Measurements from ENCODE around the gene ADAMTS3.

Gene ADAMTS3

DNA sequence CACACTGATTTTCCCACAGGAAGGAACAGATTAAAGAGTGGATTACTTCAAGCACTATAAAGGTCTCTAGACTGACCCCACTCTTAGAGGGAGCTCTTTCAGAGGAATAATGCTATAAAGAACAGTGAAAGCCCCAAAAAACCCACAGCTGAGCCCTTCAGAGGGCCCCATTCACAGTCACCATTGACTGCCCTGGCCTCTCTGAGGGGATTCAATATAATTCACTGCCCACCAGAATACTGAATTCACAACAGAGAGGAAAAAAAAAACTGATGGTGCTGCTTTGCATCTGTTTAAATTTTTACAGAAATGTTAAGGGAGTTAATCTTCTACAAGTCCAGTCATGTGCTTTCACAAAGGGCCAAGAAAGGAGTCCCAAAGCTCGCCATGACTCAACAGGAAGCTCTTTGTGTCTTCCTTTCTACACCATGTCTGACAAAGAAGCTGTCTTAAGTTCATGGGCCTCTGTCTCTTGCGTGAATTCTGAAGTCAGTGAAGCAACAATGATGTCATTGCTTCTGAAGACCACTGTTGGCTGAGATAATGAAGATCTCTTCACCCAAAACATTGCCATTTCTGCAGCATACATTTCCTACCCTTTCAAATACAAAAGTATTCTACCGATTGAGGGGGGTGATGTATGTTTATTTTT is 174.9 kb downstream of the ADAMTS3 start:
- no peak for FAIRE-seq

DNA sequence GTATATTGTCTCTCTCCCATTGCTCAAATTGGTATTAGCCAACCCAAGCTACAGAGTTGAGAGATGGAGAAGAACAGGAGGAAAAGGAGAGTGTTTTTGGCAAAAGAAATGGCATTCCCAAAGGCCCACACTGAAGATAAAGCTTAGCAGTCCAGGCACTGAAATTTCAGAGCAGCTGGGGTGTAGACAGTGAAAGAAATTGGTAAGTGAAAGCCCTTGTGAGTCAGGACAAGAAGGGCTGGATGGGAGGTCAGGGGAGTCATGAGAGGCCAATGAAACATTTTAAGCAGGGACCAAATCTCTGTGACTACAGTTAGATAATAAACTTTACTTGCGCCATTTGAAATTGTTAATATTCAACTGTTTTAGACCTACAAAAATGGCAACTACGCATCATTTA is 177.7 kb downstream of the ADAMTS3 start:
- no peak for FAIRE-seq

DNA sequence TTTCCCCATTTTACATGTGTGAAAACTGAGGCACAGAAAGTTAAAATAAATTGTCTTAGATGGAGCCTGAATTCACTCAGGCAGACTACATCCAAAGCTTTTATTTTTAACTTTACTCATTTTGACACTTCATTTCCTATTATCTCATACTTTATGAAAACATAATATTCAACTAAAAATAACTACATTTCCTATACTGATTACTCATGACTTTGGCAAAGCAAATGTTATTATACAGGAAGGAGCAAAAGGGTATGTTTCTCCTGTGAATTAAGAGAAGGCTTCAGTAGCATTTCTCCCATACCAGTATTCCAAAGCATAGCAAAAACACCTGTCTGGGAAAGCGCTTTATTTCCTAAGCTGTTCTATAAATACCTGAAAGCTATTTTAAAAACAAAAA is 178.6 kb downstream of the ADAMTS3 start:
- FAIRE-seq: no peak

DNA sequence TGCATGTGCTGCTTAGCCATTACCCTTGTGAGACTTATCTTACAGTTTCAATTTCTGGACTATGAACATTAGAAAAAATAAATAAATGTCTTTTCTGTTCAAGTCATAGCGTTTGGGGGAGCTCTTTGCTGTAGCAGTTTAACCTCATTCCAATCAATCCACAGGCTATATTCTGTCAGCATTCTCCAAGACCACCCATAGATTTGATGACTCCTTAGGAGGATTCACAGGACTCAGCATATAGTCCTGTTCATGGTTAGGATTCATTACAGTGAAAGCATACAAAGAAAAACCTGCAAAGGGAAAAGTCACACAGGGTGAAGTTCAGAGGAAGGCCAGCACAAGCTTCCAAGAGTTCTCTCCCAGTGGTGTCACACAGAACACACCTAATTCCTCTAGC is 180.5 kb downstream of the ADAMTS3 start:
- no peak for FAIRE-seq

DNA sequence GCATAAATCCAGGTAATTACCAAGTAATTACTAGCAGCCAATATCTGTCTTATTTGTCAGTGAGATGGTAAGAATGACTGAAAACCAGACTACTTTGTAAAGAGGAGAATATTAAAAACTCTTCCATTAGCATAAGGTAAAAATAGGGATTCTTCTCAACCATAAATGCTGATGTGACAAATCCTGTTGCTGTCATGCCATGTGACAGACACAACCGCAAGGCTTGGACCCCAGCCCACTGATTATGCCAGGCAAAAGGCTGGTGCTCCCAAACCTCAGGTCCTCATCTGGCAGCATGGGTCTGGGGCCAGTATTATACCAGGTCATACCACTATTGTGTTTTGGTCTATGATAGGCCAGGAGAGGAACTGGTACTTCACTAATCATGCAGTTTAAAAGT is 181.1 kb downstream of the ADAMTS3 start:
- no peak for FAIRE-seq

DNA sequence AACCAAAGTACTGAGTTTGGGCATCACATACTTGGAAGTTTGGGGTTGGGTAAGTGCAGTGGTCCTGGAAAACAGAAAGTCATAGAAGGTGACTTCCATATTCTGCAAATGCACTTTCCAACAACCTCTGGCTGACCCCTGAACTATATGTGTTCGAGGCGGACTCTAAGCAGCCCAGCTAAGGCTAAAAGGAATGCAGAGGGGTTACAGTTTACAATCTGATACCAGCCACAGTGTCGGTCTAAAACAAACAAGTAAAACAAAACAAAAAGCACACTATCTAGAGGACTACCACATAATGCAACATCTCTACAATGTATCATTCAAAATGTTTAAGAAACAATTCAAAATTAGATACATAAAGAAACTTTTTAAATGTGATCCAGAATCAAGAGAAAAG is 185.6 kb downstream of the ADAMTS3 start:
- FAIRE-seq: no peak

DNA sequence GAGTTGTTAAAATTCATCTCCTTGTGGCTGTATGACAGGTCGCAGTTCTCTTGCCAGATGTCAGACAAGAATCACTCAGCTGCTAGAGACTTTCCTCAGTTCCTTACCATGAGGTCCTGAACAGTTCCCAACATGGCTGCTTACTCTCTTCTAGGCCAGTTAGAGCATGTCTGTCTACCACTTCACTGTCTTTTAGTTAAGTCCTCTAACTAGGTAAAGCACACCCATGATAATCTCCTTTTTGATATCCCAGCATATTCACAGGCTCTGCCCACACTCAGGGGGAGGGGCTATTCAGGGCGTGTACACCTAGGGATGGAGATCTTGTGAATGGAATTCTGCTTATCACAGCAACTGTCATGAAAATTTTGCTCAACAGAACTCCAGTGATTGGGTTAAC is 190.1 kb downstream of the ADAMTS3 start:
- FAIRE-seq: no peak

DNA sequence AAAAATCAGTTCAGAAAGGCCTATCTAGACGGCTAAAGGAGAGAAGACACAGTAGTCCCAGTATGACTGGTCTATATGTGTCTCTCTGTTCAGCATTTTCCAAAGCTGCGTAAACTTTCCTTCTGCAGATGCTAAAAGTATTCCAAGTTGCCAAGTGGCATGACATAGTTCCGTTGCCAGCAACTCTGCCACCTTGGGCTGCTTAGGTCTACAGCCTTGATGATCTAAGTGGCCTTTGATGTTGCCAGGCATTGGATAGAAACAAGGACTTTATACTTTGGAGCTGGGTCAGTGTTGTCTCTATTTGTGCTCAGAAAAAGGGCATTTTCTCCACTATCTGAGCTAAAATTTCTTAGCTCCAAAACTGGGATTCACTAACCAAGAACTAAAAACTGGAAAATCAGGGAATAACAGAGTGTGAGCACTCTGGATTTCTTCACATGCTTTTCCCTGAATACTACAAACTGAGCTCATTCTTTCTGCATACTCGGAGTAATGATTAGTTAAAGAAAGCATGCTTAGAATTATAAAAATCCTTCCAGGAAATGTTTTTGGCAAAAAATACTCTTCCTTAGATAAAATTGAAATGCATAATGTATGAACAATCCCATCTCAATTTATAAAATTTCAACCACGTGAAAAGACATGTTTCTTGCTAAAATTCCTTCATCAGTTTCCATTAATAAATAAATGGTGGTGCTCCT is 191.4 kb downstream of the ADAMTS3 start:
- FAIRE-seq: no peak

DNA sequence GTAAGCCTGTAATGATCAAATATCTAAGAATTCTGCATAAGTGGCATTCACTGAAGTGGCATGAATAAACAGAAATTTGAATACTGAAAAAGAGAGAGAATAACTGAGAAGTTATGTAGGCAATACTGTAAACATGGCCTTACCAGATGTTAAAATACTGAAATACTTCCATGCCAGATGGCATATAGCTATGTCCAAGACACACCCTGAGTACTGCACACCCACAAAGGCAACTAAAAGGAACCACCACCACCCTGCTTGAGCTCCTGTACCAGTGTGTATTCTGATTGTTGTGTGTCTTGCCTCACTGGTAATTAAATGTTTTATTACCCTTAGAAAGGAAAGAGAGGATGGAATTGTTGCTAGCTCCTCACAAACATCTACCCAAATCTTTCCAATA is 192.1 kb downstream of the ADAMTS3 start:
- no peak for FAIRE-seq

DNA sequence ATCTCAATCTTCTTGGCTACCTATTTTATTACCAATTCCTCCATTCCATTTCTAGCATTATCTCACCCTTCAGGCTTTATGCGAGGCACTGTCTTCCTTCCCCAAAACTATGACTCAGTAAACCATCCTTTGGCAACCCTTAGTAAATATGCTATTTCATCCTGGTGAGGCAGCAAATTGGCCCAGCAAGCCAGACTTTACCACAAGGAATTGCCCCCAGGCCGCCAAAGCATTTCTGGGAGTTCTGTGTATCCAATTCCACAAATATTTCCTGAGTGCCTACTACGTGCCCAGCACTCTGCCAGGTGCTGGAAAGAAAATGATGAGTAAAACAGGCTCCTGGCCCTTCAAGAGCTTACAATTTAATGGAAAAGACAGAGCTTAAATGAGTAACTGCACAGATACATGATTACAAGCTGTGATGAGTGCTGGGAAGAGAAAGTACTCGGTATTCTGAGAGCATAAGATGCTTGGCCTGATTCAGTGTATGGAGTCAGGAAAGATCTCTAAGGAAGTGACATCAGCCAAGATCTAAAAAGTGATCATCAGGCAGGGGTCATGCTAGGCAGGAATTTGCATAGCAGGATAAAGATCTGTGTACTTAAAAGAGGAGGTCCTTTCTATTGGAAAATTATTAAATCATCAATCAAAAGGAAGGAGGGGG is 193.8 kb downstream of the ADAMTS3 start:
- FAIRE-seq: no peak

DNA sequence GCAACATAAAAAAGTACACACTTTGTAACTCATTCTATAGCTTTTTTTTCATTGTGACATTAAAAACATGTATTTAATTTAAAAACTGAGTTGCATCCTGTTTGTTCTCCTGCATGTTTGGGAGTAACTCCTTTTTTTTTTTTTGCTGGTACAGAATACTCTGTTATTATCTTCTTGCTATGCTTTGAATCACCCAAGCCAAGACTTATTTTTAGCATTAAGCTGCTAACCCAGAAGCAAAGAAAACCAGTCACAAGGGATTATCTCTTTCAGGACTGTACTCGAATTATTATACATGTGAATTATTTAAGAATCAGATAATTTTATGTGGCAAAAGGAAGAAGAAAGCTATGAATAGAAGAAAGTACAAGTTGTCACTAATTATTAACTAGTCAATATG is 194.9 kb downstream of the ADAMTS3 start:
- no peak for FAIRE-seq

DNA sequence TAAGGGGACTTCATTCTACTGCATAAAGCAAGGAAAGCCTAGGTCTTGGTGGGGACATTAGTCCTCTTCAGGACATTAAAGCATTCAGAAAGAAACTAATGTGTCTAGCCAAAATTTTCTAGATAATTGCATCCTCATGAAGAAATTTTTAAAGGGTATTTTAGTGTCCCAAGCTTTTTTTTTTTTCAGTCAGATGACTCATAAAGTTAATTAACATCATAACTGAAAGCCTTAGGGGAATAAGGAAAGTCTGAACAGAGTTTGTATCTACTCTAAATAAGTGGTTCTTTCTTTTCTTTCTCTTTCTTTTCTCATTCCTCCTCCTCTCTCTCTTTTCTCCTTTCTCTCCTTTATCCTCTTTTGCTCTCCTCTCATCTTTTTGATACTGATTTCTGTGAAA is 202.4 kb downstream of the ADAMTS3 start:
- no peak for FAIRE-seq

DNA sequence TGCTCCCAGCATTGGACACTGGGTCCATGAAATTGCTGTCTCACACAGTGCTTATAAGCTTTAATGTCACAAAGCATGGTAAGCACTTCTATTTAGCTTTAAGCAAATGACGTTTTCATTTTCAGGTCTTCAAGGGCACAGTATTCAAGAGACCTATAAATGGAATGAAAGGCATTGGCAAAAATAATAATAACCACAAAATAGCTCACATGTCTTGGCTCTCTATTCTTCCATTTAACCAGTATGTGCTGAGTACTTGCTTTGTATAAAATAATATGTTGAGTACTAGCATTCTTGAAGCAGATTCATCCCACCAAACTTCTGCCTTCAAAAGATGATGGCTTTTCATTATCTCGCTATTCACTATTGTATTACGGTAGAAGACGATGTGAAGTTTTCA is 203.0 kb downstream of the ADAMTS3 start:
- no peak for FAIRE-seq

DNA sequence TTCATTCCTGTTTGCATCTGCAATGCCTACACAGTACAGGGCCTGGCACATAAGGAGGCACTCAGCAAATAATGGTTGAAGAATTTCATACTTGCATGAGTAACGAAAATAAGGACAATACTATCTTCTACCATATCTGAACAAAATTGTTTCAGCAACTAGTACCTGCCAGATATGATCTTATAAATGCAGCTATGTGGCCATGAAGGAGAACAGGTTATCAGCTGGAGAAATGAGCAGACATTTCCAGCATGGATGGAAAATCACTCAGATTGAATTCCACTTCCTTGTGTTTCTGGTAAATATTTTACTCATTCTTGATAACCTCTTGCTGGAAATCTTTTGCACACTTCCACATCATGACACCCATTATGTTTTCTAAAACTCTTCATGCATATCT is 204.0 kb downstream of the ADAMTS3 start:
- no peak for FAIRE-seq

DNA sequence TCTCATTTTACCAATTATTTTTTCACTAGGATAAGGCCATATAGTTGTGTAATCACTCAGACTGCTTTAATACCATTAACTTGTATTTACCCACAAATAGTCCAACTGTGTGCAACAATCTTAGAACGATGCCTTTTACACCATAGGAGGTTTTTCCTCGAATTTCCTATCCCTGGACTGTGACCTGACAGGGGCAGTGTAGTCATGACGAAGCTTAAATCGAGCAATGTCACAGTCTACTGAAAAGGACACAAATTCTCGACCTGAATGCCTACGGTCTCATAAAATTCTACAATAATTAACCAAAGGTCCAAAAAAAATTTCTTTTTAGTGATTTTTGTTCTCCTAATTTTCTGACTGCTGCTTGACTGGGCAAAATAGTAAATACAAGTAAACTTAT is 208.9 kb downstream of the ADAMTS3 start:
- FAIRE-seq: no peak

DNA sequence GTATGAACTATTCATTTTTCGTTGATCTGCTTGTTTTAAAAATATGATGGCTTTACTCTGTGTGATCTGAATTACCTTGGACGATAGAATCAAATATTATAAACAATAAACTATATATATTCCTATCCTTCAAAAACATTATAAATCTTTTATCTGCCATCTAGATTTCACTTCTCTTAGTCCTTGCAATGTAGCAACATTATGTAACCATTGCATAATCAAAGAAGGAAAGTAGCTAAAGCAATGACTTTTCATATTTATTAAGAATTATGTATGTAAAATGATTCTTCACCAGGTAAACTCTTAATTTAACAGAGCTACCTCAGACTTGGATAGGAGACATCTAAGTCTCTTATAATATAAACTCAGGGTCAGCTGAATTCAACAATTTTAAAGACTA is 210.5 kb downstream of the ADAMTS3 start:
- no peak for FAIRE-seq

DNA sequence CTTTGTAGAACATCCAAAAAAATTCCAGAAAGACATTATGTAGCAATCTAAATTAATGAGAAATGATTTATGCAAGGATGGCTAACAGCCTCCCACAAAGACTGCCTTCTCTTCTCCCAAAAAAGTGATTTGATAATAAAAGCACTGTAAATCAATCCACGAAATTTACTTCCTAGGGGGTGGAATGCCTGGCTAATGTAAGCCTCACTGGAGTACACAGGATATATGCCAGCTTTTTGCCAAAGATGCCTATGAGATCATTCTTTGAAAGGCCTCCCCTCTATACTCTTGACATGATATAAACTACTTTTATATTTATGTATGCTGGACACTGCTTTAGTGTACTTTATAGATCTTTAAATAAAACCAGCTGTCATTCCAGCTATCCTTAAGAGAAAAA is 211.1 kb downstream of the ADAMTS3 start:
- FAIRE-seq: no peak

DNA sequence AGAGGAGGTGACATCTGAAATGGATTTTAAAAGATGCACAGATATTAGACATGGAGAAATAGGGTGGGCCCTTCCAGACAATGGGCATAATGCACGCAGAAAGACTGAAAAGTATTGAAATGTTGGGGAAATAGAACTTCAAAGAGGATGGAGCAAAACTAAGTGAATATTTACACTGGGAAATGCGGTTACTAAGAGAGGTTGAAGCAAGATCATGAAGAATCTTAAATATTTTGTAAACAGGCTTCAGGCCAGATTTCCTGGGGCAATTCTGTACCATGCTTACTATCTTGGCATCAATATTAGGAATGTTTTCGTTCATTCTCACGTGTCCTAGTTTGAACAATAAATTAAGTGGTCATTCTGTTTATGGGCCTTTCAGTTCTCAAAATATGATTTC is 216.3 kb downstream of the ADAMTS3 start:
- FAIRE-seq: no peak

DNA sequence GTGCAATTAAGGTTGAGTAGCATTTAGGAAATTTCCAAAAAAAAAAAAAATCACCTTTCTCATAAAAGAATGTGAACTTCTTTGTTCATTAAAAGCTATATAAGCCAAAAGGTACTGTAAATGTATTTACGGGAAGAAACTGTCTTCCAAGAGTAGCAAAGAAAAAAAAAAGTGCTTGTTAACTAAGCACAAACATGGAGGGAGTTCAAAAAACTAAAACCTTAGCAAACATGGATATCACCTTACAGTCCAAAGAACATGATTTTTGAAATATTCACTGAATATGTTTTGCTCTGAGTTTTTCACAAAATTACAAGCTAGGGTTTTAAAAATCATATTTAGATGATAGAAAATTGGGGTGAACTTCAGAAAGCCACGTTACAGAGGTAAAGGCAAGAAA is 217.5 kb downstream of the ADAMTS3 start:
- no peak for FAIRE-seq

DNA sequence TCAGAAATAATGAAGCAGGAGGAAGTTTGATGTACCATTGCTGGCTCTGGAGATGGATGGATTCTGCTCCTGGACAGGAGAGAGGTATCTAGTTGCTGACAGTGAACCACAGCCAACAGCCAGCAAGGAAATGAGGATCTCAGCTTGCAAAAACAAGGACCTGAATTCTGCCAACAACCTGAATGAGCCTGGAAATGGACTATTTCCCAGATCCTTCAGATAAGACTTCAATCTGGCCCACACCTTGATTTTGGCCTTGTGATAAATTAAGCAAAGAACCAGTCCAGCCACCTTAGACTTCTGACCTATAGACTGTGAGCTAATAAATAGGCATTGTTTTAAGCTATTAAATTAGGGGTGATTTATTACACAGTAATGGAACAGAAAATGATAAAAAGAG is 220.3 kb downstream of the ADAMTS3 start:
- no peak for FAIRE-seq

DNA sequence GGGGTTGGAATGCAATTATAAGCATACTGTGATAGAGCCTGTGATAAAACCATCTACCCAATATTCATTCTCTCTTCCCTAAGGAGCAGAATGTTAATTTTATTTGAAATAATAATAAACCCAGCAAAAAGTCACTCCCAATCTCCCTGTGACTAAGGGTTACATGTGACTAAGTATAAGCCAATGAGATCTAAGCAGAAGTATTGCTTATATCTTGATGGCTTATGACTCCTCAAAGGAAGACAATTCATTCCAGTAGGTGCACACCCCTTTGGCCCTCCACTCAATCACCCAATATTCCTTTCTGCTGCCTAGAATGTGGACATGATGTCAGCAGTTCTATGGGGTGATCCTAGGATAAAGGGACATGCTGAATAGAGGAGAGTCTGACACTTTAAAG is 224.6 kb downstream of the ADAMTS3 start:
- FAIRE-seq: no peak

DNA sequence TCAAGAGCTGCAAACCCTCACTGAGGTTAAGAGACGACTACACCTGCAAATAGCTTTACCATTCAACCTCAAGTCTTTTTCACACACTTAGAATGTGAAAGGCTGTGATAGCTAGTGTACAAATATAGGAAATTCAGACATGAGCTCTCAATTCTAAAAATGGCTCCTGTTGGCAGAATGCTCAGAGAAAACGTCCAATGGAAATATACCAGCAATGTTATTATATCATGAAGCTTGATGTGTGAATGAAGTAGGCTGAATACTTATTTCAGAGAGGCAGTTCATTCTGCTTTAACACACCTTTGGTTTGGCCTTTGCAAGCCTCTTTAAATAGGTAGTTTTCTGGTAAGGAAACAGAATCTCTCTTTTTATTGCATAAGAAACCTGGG is 227.6 kb downstream of the ADAMTS3 start:
- FAIRE-seq: no peak

DNA sequence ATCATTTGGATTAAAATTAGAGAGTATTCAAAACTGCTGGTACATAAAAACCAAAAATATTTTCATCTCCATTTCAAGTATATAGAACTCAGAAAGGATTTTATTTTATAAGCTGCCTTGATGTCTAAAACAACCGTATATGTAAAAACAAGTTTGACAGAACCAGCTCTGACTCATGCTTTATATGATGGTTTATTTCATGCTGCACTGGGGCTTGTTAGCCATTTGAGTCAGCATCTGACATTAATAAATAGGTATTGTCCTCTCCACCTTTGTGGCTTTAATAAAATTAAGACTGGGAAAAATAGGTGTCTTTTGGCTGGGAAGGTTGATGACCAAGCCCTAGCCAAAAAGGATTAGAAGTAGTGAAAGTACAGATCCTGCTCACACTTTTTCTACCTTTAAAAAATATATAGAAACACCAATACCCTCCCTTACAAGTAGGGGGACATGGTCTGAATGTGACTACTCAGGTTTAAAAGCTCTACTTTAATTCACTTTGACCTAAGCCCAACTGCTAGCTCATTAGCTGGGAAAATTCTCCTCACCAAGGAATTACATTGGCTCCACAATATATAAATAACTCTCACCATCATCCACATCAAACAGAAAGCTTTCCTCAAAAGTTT is 228.1 kb downstream of the ADAMTS3 start:
- FAIRE-seq: no peak

DNA sequence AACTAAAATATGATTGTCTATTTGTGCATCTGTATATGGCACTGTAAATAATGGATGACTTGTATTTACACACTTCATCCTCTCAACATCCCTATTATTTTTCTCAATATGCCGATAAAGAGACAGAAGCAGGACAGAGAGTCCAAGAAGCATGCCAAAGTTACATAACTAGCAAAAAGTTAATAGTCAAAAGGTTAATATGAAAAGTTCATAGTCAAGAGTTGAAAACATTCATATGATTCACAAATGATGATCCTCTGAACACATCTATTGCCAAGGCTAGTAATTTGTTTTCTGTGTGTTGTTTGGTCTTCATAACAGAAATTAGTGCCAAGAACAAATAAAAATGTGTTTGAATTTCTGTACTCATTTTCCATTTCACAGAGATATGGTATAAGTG is 231.0 kb downstream of the ADAMTS3 start:
- FAIRE-seq: no peak

All from A204.1 (cell line).